A673 (cell line): ENCODE data around the gene GRIK1. TPM values are rescaled to one million over a fixed set of nuclear protein-coding genes. Genes with fewer than 3 reads are reported as not detected.

Experiments
- BruUV-seq: library from RNA; stranded (reverse); fragments of 400-500 nt; replicated peaks from 2 replicates; lab custom pipeline; 2021; lab: Mats Ljungman, UMichigan
- CTCF ChIA-PET: fragments of 300-600 bp; sonication (Branson Sonifier 250); formaldehyde crosslinking; loops from one replicate; lab custom pipeline; 2022; ENCODE audit warnings: antibody characterized with exemption; lab: Charles Lee
- POLR2A ChIA-PET: fragments of 300-600 bp; sonication (Branson Sonifier 250); formaldehyde crosslinking; loops from one replicate; lab custom pipeline; 2022; ENCODE audit warnings: antibody characterized with exemption; ENCODE audit not compliant: low non-redundant PET; lab: Charles Lee
- DNase-seq: peaks from one replicate; pipeline ENCODE4 v3.0.0-alpha.2; 2015; ENCODE audit warnings: low spot score
- H3K27ac ChIP-seq: fragments of 200-600 bp; sonication (generic); 2 replicates; pipeline ENCODE4 v1.5.1; 2016; ENCODE audit warnings: mixed run types, low read depth, mild to moderate bottlenecking, mixed read lengths, antibody characterized with exemption, low read length; ENCODE audit not compliant: poor library complexity, severe bottlenecking
- H3K27me3 ChIP-seq: fragments of 200-600 bp; sonication (generic); replicated peaks from 2 replicates; pipeline ENCODE4 v1.6.1; 2017; ENCODE audit warnings: mixed run types, low read depth, mild to moderate bottlenecking, mixed read lengths, antibody characterized with exemption, low read length; ENCODE audit not compliant: insufficient read depth, poor library complexity
- H3K36me3 ChIP-seq: fragments of 200-600 bp; sonication (generic); 2 replicates; pipeline ENCODE4 v1.6.1; 2016; ENCODE audit warnings: mixed run types, mild to moderate bottlenecking, mixed read lengths, antibody characterized with exemption, low read length; ENCODE audit not compliant: insufficient read depth, poor library complexity, severe bottlenecking
- H3K4me1 ChIP-seq: fragments of 200-600 bp; sonication (generic); 2 replicates; pipeline ENCODE4 v1.6.1; 2017; ENCODE audit warnings: mixed run types, mild to moderate bottlenecking, mixed read lengths, antibody characterized with exemption, low read length; ENCODE audit not compliant: insufficient read depth, poor library complexity, severe bottlenecking
- H3K4me3 ChIP-seq: fragments of 200-600 bp; sonication (generic); 2 replicates; pipeline ENCODE4 v1.5.1; 2016; ENCODE audit warnings: low read depth, mixed run types, mild to moderate bottlenecking, mixed read lengths, low read length; ENCODE audit not compliant: poor library complexity, severe bottlenecking
- H3K9me3 ChIP-seq: fragments of 200-600 bp; sonication (generic); 2 replicates; pipeline ENCODE4 v1.6.1; 2016; ENCODE audit warnings: mixed run types, low read depth, mild to moderate bottlenecking, mixed read lengths, antibody characterized with exemption, low read length; ENCODE audit not compliant: poor library complexity, severe bottlenecking
- EZH2 ChIP-seq: fragments of 200-600 bp; sonication (generic); IDR thresholded peaks from 2 replicates; pipeline ENCODE4 v1.6.1; 2017; ENCODE audit warnings: borderline replicate concordance, low read depth, mild to moderate bottlenecking, mixed read lengths, antibody characterized with exemption, low read length; ENCODE audit not compliant: poor library complexity, severe bottlenecking
- intact Hi-C: fragments of 100-400 bp; cut with micrococcal nuclease; formaldehyde crosslinking; loops from one replicate; pipeline ENCODE4 v1.10.0; 2022; ENCODE audit not compliant: unreplicated experiment
- total RNA-seq: library from RNA; stranded (reverse); gene quantifications from 2 replicates; pipeline ENCODE4 v1.2.3, GENCODE V29; 2021
- TF ChIP-seq, protein P1 (sequence below): fragments of 300-800, 200-600 bp; sonication (generic); conservative IDR thresholded peaks from 2 replicates; pipeline ENCODE4 v1.5.1; 2017; ENCODE audit warnings: low read depth, mild to moderate bottlenecking, antibody characterized with exemption, low read length, moderate library complexity, mixed read lengths

The GRIK1 gene
- total RNA-seq, 1 experiment from 2014 or later, result 0.67 TPM

GRCh38 chr21:29650523-29651022, 289.2 kb downstream of the GRIK1 start:
- H3K36me3 ChIP-seq, result no peaks in the 10 kb centered on the region
- ChIA-PET CTCF (no interaction called here), POLR2A (no interaction called here)
- no TSS peak for BruUV-seq
- no peak for TF ChIP-seq EZH2
- TF ChIP-seq, protein P1, sequence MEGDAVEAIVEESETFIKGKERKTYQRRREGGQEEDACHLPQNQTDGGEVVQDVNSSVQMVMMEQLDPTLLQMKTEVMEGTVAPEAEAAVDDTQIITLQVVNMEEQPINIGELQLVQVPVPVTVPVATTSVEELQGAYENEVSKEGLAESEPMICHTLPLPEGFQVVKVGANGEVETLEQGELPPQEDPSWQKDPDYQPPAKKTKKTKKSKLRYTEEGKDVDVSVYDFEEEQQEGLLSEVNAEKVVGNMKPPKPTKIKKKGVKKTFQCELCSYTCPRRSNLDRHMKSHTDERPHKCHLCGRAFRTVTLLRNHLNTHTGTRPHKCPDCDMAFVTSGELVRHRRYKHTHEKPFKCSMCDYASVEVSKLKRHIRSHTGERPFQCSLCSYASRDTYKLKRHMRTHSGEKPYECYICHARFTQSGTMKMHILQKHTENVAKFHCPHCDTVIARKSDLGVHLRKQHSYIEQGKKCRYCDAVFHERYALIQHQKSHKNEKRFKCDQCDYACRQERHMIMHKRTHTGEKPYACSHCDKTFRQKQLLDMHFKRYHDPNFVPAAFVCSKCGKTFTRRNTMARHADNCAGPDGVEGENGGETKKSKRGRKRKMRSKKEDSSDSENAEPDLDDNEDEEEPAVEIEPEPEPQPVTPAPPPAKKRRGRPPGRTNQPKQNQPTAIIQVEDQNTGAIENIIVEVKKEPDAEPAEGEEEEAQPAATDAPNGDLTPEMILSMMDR, result no peak
- H3K9me3 ChIP-seq, result no peaks in the 10 kb centered on the region
- H3K27me3 ChIP-seq, result no peaks in the 10 kb centered on the region
- H3K4me3 ChIP-seq, result no peak overlapping the region
- H3K4me1 ChIP-seq, result no peaks in the 10 kb centered on the region
- DNase-seq, result no peak
- H3K27ac ChIP-seq, result no peak overlapping the region
- intact Hi-C loops, result no loop called here

- no peak overlapping the region for H3K27ac ChIP-seq
- BruUV-seq, result no TSS peak
- no peak for DNase-seq
- TF ChIP-seq, protein P1, result no peak
- no peak for TF ChIP-seq EZH2
- intact Hi-C loops, result no loop called here
- no peaks in the 10 kb centered on the region for H3K36me3 ChIP-seq
- no peaks in the 10 kb centered on the region for H3K27me3 ChIP-seq
- H3K4me3 ChIP-seq, result no peak overlapping the region
- CTCF ChIA-PET, result no interaction called here
- POLR2A ChIA-PET, result no interaction called here
- no peaks in the 10 kb centered on the region for H3K9me3 ChIP-seq
- no peaks in the 10 kb centered on the region for H3K4me1 ChIP-seq
Observed at GRCh38 chr21:29649406-29649814, 290.4 kb downstream of the GRIK1 start.

DNA sequence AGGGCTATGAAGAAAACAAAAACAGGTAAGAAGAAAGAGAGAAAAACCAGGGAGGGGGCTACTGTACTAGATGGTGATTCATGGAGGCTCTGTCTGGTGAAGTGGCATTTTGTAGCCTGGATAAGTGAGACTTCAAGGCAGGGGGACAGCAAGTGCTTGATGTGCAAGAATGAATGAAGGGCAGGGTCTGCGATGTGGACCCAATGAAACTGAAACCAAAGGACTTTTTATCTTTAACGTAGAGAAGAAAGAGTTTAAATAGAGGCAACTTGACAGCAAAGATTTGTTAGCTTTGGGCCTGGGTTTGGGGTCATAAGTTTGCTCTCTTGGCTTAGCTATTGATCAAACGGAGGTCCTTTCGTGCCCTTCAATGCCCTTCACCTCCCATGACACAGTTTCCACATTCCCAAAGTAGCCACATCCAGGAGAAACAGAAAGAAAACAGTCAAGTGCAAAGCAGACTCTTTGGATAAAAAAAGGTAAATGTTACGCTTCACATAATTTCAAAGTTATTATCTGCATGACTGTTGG, 291.0 kb downstream of the GRIK1 start:
- H3K36me3 ChIP-seq, result no peaks in the 10 kb centered on the region
- DNase-seq, result no peak
- no peak overlapping the region for H3K27ac ChIP-seq
- BruUV-seq, result no TSS peak
- no peak overlapping the region for H3K4me3 ChIP-seq
- no peaks in the 10 kb centered on the region for H3K9me3 ChIP-seq
- H3K4me1 ChIP-seq, result no peaks in the 10 kb centered on the region
- no peak for TF ChIP-seq EZH2
- TF ChIP-seq, protein P1, result no peak
- ChIA-PET POLR2A (no interaction called here), CTCF (no interaction called here)
- no peaks in the 10 kb centered on the region for H3K27me3 ChIP-seq
- intact Hi-C loops, result no loop called here
